CD14-positive monocyte (primary cell): ENCODE data around the gene OXER1. TPM values are rescaled to one million over a fixed set of nuclear protein-coding genes. Genes with fewer than 3 reads are reported as not detected.

Experiments used
- DNase-seq, 3 donors: peaks; one replicate each; pipeline ENCODE4 v3.0.0-alpha.2; 2011 to 2022
- H2AFZ ChIP-seq: 2 replicates; pipeline ENCODE4 v1.6.0; 2012; ENCODE audit warnings: mild to moderate bottlenecking, low read depth, low read length, inconsistent platforms; ENCODE audit not compliant: insufficient read depth, poor library complexity, severe bottlenecking
- H3K27ac ChIP-seq, 2 donors: 1 replicate in 1 of 2; 2 replicates in 1 of 2; pipeline ENCODE4 v1.5.1; 2012 to 2013; ENCODE audit warnings: low read length in 2 of 2, control low read depth in 1 of 2, inconsistent platforms in 1 of 2, low read depth in 1 of 2, mild to moderate bottlenecking in 1 of 2
- H3K27me3 ChIP-seq, 2 donors: one replicate each; pipeline versions ENCODE4 v1.6.0 to v1.6.1; 2011 to 2013; ENCODE audit warnings: low read length in 2 of 2; ENCODE audit not compliant: control insufficient read depth in 2 of 2, insufficient read depth in 2 of 2
- H3K36me3 ChIP-seq, 2 donors: replicated peaks in 1 of 2; 1 replicate in 1 of 2; 2 replicates in 1 of 2; pipeline versions ENCODE4 v1.5.1 to v1.6.1; 2012 to 2013; ENCODE audit warnings: low read length in 2 of 2, control low read depth in 1 of 2, inconsistent platforms in 1 of 2, mild to moderate bottlenecking in 1 of 2; ENCODE audit not compliant: insufficient read depth in 2 of 2, control insufficient read depth in 1 of 2
- H3K4me1 ChIP-seq, 2 donors: 1 replicate in 1 of 2; 2 replicates in 1 of 2; pipeline versions ENCODE4 v1.5.1 to v1.6.1; 2012 to 2013; ENCODE audit warnings: low read length in 2 of 2, control low read depth in 1 of 2, inconsistent platforms in 1 of 2, mild to moderate bottlenecking in 1 of 2, moderate library complexity in 1 of 2; ENCODE audit not compliant: insufficient read depth in 2 of 2, control insufficient read depth in 1 of 2
- H3K4me2 ChIP-seq: replicated peaks from 2 replicates; pipeline ENCODE3; 2012; ENCODE audit warnings: low read length, moderate library complexity, mild to moderate bottlenecking; ENCODE audit not compliant: poor library complexity, severe bottlenecking; ENCODE audit errors: extremely low read depth
- H3K4me3 ChIP-seq, 3 experiments: fragments of 200-600 bp in 1 of 3; sonication (generic) in 1 of 3; replicated peaks in 1 of 3; 1 replicate in 2 of 3; 2 replicates in 1 of 3; pipeline ENCODE4 v1.5.1; 2011 to 2013; ENCODE audit warnings: low read length in 3 of 3, mild to moderate bottlenecking in 3 of 3, control low read depth in 2 of 3, low read depth in 2 of 3, inconsistent platforms in 1 of 3, moderate library complexity in 1 of 3
- H3K79me2 ChIP-seq: 2 replicates; pipeline ENCODE4 v1.6.0; 2012; ENCODE audit warnings: mild to moderate bottlenecking, control low read depth, inconsistent platforms, low read length, moderate library complexity; ENCODE audit not compliant: insufficient read depth
- H3K9ac ChIP-seq: 2 replicates; pipeline ENCODE4 v1.6.0; 2017; ENCODE audit warnings: low read length, mild to moderate bottlenecking; ENCODE audit not compliant: insufficient read depth, poor library complexity, severe bottlenecking
- H3K9me3 ChIP-seq, 2 donors: replicated peaks in 1 of 2; 1 replicate in 1 of 2; 2 replicates in 1 of 2; pipeline versions ENCODE4 v1.5.1 to v1.6.1; 2012 to 2013; ENCODE audit warnings: low read length in 2 of 2, control low read depth in 1 of 2; ENCODE audit not compliant: control insufficient read depth in 1 of 2, insufficient read depth in 1 of 2
- H4K20me1 ChIP-seq: 2 replicates; pipeline ENCODE4 v1.6.0; 2012; ENCODE audit warnings: mild to moderate bottlenecking, low read length, control low read depth, moderate library complexity; ENCODE audit not compliant: insufficient read depth
- H3K27ac Mint-ChIP-seq, 7 donors: one replicate each; pipeline ENCODE4 v1.8.0; 2020; ENCODE audit warnings: mild to moderate bottlenecking in 7 of 7, mixed read lengths in 7 of 7, moderate library complexity in 6 of 7, inconsistent platforms in 2 of 7
- H3K27me3 Mint-ChIP-seq, 3 donors: one replicate each; pipeline ENCODE4 v1.8.0; 2021 to 2022; ENCODE audit warnings: low read depth in 3 of 3, mild to moderate bottlenecking in 3 of 3, mixed read lengths in 3 of 3, moderate library complexity in 3 of 3, inconsistent platforms in 1 of 3
- H3K36me3 Mint-ChIP-seq, 2 donors: one replicate each; pipeline ENCODE4 v1.8.0; 2020; ENCODE audit warnings: mixed read lengths in 2 of 2, inconsistent platforms in 1 of 2, mild to moderate bottlenecking in 1 of 2
- H3K4me1 Mint-ChIP-seq: one replicate; pipeline ENCODE4 v1.8.0; 2020; ENCODE audit warnings: mild to moderate bottlenecking, mixed read lengths
- H3K4me3 Mint-ChIP-seq, 2 donors: one replicate each; pipeline ENCODE4 v1.8.0; 2020; ENCODE audit warnings: mild to moderate bottlenecking in 2 of 2, mixed read lengths in 2 of 2, moderate library complexity in 1 of 2
- H3K9me3 Mint-ChIP-seq, 7 donors: one replicate each; pipeline ENCODE4 v1.8.0; 2020 to 2022; ENCODE audit warnings: mixed read lengths in 7 of 7, mild to moderate bottlenecking in 6 of 7, moderate library complexity in 6 of 7, inconsistent platforms in 2 of 7
- WGBS: methylation state at CpG from one replicate; pipeline ENCODE4 v1.1.5; 2013; ENCODE audit warnings: missing lambda C conversion rate; ENCODE audit not compliant: insufficient coverage; 5-methylcytosine and 5-hydroxymethylcytosine counted together
- intact Hi-C, 2 donors: fragments of 100-400 bp; cut with micrococcal nuclease; formaldehyde crosslinking; loops; one replicate each; pipeline versions ENCODE4 v1.15.0 to v1.15.1; 2023
- polyA plus RNA-seq, 3 donors: library from polyadenylated mRNA; depleted of rRNA in 1 of 3; unstranded in 2 of 3; stranded (reverse) in 1 of 3; fragments of 300-500 nt in 2 of 3; fragments of >200 nt in 1 of 3; fragmentation: Illumina TruSeq in 2 of 3; gene quantifications; 1 replicate in 2 of 3; 2 replicates in 1 of 3; pipeline ENCODE4 v1.2.3, GENCODE V29; 2012 to 2021
- TF ChIP-seq, protein P1 (sequence below): fragments of 200-600 bp; IDR thresholded peaks from one replicate; pipeline ENCODE4 v1.8.0; 2022; ENCODE audit warnings: antibody characterized with exemption, mild to moderate bottlenecking

The OXER1 gene
- polyA plus RNA-seq, 3 donors, result 3.8 to 13.3 (median 5.7) TPM

DNA sequence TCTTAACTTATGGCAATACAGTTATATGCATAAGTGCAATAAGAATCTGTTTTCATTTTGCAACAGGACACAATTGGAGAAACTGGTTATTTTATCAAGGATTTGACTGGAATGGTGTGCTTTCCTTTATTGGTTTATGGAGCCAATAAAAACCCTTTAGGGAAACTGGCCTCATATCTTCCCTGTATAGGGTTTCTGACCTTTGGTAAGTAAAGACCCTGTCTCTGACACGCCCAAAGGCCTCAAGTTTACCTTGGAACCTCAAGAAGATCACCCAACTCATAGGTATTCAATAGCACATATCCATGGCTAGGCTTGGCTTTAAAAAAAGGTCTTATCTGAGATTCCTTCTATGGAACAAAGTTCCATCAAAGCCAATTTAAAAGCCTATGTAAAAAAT is 17.2 kb upstream of the OXER1 start:
- H3K27ac Mint-ChIP-seq, result no peak overlapping the region
- TF ChIP-seq, protein P1, sequence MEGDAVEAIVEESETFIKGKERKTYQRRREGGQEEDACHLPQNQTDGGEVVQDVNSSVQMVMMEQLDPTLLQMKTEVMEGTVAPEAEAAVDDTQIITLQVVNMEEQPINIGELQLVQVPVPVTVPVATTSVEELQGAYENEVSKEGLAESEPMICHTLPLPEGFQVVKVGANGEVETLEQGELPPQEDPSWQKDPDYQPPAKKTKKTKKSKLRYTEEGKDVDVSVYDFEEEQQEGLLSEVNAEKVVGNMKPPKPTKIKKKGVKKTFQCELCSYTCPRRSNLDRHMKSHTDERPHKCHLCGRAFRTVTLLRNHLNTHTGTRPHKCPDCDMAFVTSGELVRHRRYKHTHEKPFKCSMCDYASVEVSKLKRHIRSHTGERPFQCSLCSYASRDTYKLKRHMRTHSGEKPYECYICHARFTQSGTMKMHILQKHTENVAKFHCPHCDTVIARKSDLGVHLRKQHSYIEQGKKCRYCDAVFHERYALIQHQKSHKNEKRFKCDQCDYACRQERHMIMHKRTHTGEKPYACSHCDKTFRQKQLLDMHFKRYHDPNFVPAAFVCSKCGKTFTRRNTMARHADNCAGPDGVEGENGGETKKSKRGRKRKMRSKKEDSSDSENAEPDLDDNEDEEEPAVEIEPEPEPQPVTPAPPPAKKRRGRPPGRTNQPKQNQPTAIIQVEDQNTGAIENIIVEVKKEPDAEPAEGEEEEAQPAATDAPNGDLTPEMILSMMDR, result no peak
- peaks cover 2% of the 10 kb centered on the region for H3K4me1 Mint-ChIP-seq
- WGBS, result no CpG with 5 or more reads among the region's 1 CpG
- intact Hi-C loops, result no loop called here
- peaks cover 22 to 48% of the 10 kb centered on the region in 2 donors for H3K36me3 Mint-ChIP-seq
- peaks cover 11 to 19% of the 10 kb centered on the region in 2 donors for H3K9me3 ChIP-seq
- no peaks in the 10 kb centered on the region for H3K27me3 ChIP-seq
- no peak overlapping the region for H3K4me2 ChIP-seq
- no peak for DNase-seq
- H3K4me3 Mint-ChIP-seq, result no peak overlapping the region
- no peaks in the 10 kb centered on the region for H3K4me1 ChIP-seq
- no peaks in the 10 kb centered on the region for H3K79me2 ChIP-seq
- no peak overlapping the region for H3K27ac ChIP-seq
- H3K36me3 ChIP-seq, result peaks cover 0 to 12% of the 10 kb centered on the region in 2 donors
- no peak overlapping the region for H3K9ac ChIP-seq
- H3K27me3 Mint-ChIP-seq, result peaks cover 0 to 2% (median 0%) of the 10 kb centered on the region in 3 donors
- H4K20me1 ChIP-seq, result no peaks in the 10 kb centered on the region
- H3K4me3 ChIP-seq, result no peak overlapping the region
- no peak overlapping the region for H2AFZ ChIP-seq
- peaks cover 4 to 33% (median 21%) of the 10 kb centered on the region in 7 donors for H3K9me3 Mint-ChIP-seq

DNA sequence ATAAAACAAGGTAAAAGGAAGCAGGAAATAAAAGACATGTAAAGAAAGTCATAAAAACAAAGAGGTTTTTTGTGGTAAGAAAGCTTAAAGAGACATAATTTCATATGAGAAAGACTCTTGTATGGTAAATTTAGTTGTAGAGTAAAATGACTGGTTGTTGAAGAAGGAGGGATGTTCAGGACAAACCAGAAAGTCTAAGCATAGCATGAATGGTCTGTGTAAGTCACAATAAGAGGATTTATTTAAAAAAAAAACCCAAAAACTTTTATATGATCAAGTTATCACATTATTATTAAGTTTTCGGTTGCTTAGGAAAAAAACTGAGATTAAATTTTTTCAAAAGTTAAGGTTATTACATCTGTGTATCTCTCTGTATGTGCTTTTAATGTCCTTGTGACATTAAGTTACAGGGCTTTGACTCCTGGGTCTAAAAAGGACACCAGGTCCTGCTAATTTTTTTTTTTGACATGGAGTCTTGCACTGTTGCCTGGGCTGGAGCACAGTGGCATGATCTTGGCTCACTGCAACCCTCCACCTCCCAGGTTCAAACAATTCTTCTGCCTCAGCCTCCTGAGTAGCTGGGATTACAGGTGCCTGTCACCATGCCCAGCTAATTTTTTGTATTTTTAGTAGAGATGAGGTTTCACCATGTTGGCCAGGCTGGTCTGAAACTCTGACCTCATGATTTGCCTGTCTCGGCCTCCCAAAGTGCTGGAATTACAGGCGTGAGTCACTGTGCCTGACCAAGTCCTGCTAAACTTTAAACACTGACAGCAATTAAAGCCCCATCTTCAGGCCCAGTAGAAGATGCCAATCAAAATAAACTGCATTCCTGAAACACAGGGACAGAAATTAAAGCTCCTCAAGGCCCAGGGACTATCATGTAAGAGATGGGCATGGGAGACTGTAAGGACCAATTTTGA is 14.2 kb upstream of the OXER1 start:
- 93% methylated on average over 2 of the region's 3 CpGs for WGBS

More for the DNA sequence above, 14.2 kb upstream of the OXER1 start:
- Histone ChIP-seq H3K36me3 (peaks cover 0 to 12% of the 10 kb centered on the region in 2 donors), H3K27me3 (no peaks in the 10 kb centered on the region), H3K9me3 (peaks cover 11 to 19% of the 10 kb centered on the region in 2 donors), H3K9ac (no peak overlapping the region), H3K4me2 (no peak overlapping the region), H3K79me2 (no peaks in the 10 kb centered on the region), H3K4me1 (no peaks in the 10 kb centered on the region), H2AFZ (no peak overlapping the region), H4K20me1 (no peaks in the 10 kb centered on the region), H3K4me3 (no peak overlapping the region), H3K27ac (no peak overlapping the region)
- Mint-ChIP-seq H3K4me3 (no peak overlapping the region), H3K4me1 (peaks cover 2% of the 10 kb centered on the region), H3K36me3 (peaks cover 21 to 46% of the 10 kb centered on the region in 2 donors), H3K27me3 (peaks cover 0 to 3% (median 2%) of the 10 kb centered on the region in 3 donors), H3K27ac (no peak overlapping the region), H3K9me3 (peaks cover 4 to 33% (median 21%) of the 10 kb centered on the region in 7 donors)
- intact Hi-C loops, result loop anchor here in 1 of 2 donors (10.0 kb wide), 1 partner anchor 263 kb away; no protein-coding TSS in a partner anchor
- TF ChIP-seq, protein P1, result no peak
- no peak for DNase-seq
